ENCODE data around the gene TOMM34. TPM values are rescaled to one million over a fixed set of nuclear protein-coding genes. Genes with fewer than 3 reads are reported as not detected.

The TOMM34 gene
- total and polyA plus RNA-seq, 2 experiments from 2014 or later = 63.4 to 63.8 TPM

- Histone ChIP-seq H3K9me3 (ENCODE audit: low read depth) (no peaks in the 10 kb centered on the region), H4K20me1 (ENCODE audit: insufficient read depth) (no peaks in the 10 kb centered on the region), H2AFZ (no peak overlapping the region), H3K36me3 (ENCODE audit: low read depth) (peaks cover 14% of the 10 kb centered on the region), H3K79me2 (ENCODE audit: insufficient read depth) (0 out of 2 replicates have a peak, but pooled peaks cover 5% of the 10 kb centered on the region), H3K9me2 (ENCODE audit: insufficient read depth) (no peaks in the 10 kb centered on the region), H3F3A (ENCODE audit: insufficient read depth) (peaks cover 25% of the 10 kb centered on the region), H3K27me3 (replicated peaks; ENCODE audit: insufficient read depth) (no peaks in the 10 kb centered on the region), H3K4me2 (ENCODE audit: unreplicated experiment) (no peak overlapping the region), H3K4me1 (ENCODE audit: insufficient read depth) (peaks cover 3% of the 10 kb centered on the region; the same call in 1 of the 2 replicates), H3K9ac (no peak overlapping the region), H3K4me3 (no peak overlapping the region), H3K27ac (no peak overlapping the region)
- no peak for DNase-seq
- TF ChIP-seq EZH2 (IDR thresholded peaks at IDR 0.05; ENCODE audit: insufficient read depth, poor library complexity, severe bottlenecking) = no peak
- no peak for TF ChIP-seq EZH2phosphoT487 (IDR thresholded peaks at IDR 0.05; ENCODE audit: insufficient read depth, low read depth)
- in situ Hi-C loops (cut with MboI) = no loop called here
- WGBS, 2 experiments (ENCODE audit: low coverage in 1 of 2, low lambda C conversion rate in 2 of 2, missing lambda C conversion rate in 2 of 2) = 72 to 81% methylated on average over 2 of the region's 2 CpGs
Measured at GRCh38 chr20:44912189-44912588, 48.0 kb downstream of the TOMM34 start.

GRCh38 chr20:44911264-44911921, 48.8 kb downstream of the TOMM34 start:
- peaks cover 22% of the 10 kb centered on the region for H3K36me3 ChIP-seq (ENCODE audit: low read depth)
- in situ Hi-C loops (cut with MboI) = no loop called here
- DNase-seq = peak; percentile 31

GRCh38 chr20:44910690-44911262, 49.4 kb downstream of the TOMM34 start:
- H3K9ac ChIP-seq = peak overlapping the region; percentile 75
- no peaks in the 10 kb centered on the region for H4K20me1 ChIP-seq (ENCODE audit: insufficient read depth)
- H3K4me2 ChIP-seq (ENCODE audit: unreplicated experiment) = peak overlapping the region; percentile 83
- H3K36me3 ChIP-seq (ENCODE audit: low read depth) = peaks cover 29% of the 10 kb centered on the region
- TF ChIP-seq EZH2phosphoT487 (IDR thresholded peaks at IDR 0.05; ENCODE audit: insufficient read depth, low read depth) = no peak
- TF ChIP-seq EZH2 (IDR thresholded peaks at IDR 0.05; ENCODE audit: insufficient read depth, poor library complexity, severe bottlenecking) = no peak
- WGBS, 2 experiments (ENCODE audit: low coverage in 1 of 2, low lambda C conversion rate in 2 of 2, missing lambda C conversion rate in 2 of 2) = 73% methylated on average over 17 of the region's 17 CpGs
- DNase-seq = peak; percentile 15
- peaks cover 39% of the 10 kb centered on the region for H3F3A ChIP-seq (ENCODE audit: insufficient read depth)
- H3K4me1 ChIP-seq (ENCODE audit: insufficient read depth) = peaks cover 3% of the 10 kb centered on the region; the same call in 1 of the 2 replicates
- in situ Hi-C loops (cut with MboI) = no loop called here
- peak overlapping the region; percentile 80 for H2AFZ ChIP-seq
- H3K9me3 ChIP-seq (ENCODE audit: low read depth) = no peaks in the 10 kb centered on the region
- H3K27me3 ChIP-seq (replicated peaks; ENCODE audit: insufficient read depth) = no peaks in the 10 kb centered on the region
- H3K27ac ChIP-seq = no peak overlapping the region
- H3K4me3 ChIP-seq = peak overlapping the region; percentile 81
- H3K79me2 ChIP-seq (ENCODE audit: insufficient read depth) = peaks cover 11% of the 10 kb centered on the region; the same call in 1 of the 2 replicates
- no peaks in the 10 kb centered on the region for H3K9me2 ChIP-seq (ENCODE audit: insufficient read depth)

More at GRCh38 chr20:44911264-44911921, 48.8 kb downstream of the TOMM34 start:
- no peak overlapping the region for H2AFZ ChIP-seq
- no peak for TF ChIP-seq EZH2phosphoT487 (IDR thresholded peaks at IDR 0.05; ENCODE audit: insufficient read depth, low read depth)
- TF ChIP-seq EZH2 (IDR thresholded peaks at IDR 0.05; ENCODE audit: insufficient read depth, poor library complexity, severe bottlenecking) = no peak
- H3K27me3 ChIP-seq (replicated peaks; ENCODE audit: insufficient read depth) = no peaks in the 10 kb centered on the region
- H3K4me3 ChIP-seq = no peak overlapping the region
- peaks cover 3% of the 10 kb centered on the region; the same call in 1 of the 2 replicates for H3K4me1 ChIP-seq (ENCODE audit: insufficient read depth)
- H4K20me1 ChIP-seq (ENCODE audit: insufficient read depth) = no peaks in the 10 kb centered on the region
- no peaks in the 10 kb centered on the region for H3K9me3 ChIP-seq (ENCODE audit: low read depth)
- H3K27ac ChIP-seq = no peak overlapping the region
- no peak overlapping the region for H3K9ac ChIP-seq
- no peaks in the 10 kb centered on the region for H3K9me2 ChIP-seq (ENCODE audit: insufficient read depth)
- peaks cover 5% of the 10 kb centered on the region; the same call in 1 of the 2 replicates for H3K79me2 ChIP-seq (ENCODE audit: insufficient read depth)
- 71 to 72% methylated on average over 21 of the region's 21 CpGs for WGBS, 2 experiments (ENCODE audit: low coverage in 1 of 2, low lambda C conversion rate in 2 of 2, missing lambda C conversion rate in 2 of 2)
- peaks cover 33% of the 10 kb centered on the region for H3F3A ChIP-seq (ENCODE audit: insufficient read depth)
- peak overlapping the region; percentile 83 for H3K4me2 ChIP-seq (ENCODE audit: unreplicated experiment)

- peak within 1 kb of the TSS; percentile 83 for H3K4me2 ChIP-seq (ENCODE audit: unreplicated experiment)
- peaks cover 18% of the 10 kb centered on the region for H3K79me2 ChIP-seq (ENCODE audit: insufficient read depth)
- H3K36me3 ChIP-seq (ENCODE audit: low read depth) = peaks cover 36% of the 10 kb centered on the region
- TF ChIP-seq EZH2 (IDR thresholded peaks at IDR 0.05; ENCODE audit: insufficient read depth, poor library complexity, severe bottlenecking) (no peak), EZH2phosphoT487 (IDR thresholded peaks at IDR 0.05; ENCODE audit: insufficient read depth, low read depth) (no peak)
- in situ Hi-C loops (cut with MboI) = no loop called here
- peak; percentile 85 for DNase-seq
- H3K4me3 ChIP-seq = peak within 1 kb of the TSS; percentile 81
- 1 to 3% methylated on average over 36 to 56 of the region's 61 CpGs for WGBS, 2 experiments (ENCODE audit: low coverage in 1 of 2, low lambda C conversion rate in 2 of 2, missing lambda C conversion rate in 2 of 2)
- H2AFZ ChIP-seq = peak within 1 kb of the TSS; percentile 80
- H3K4me1 ChIP-seq (ENCODE audit: insufficient read depth) = peaks cover 3% of the 10 kb centered on the region; the same call in 1 of the 2 replicates
- 0 out of 2 replicates have a peak within 1 kb of the TSS, but pooled peaks have one; percentile 3 for H3K27ac ChIP-seq
- H3K9ac ChIP-seq = peak within 1 kb of the TSS; percentile 75
- H3K9me3 ChIP-seq (ENCODE audit: low read depth) = no peaks in the 10 kb centered on the region
- peaks cover 45% of the 10 kb centered on the region for H3F3A ChIP-seq (ENCODE audit: insufficient read depth)
- H3K9me2 ChIP-seq (ENCODE audit: insufficient read depth) = no peaks in the 10 kb centered on the region
- no peaks in the 10 kb centered on the region for H4K20me1 ChIP-seq (ENCODE audit: insufficient read depth)
- H3K27me3 ChIP-seq (replicated peaks; ENCODE audit: insufficient read depth) = no peaks in the 10 kb centered on the region
Measured at GRCh38 chr20:44909872-44910689, 50.1 kb downstream of the TOMM34 start, which contains the start of gene PABPC1L. Gene PABPC1L, plus strand, starts transcription at chr20:44910060. Its CDS starts 84 bp downstream, at chr20:44910144.
